Osteoblast (primary cell): ENCODE measurements around the gene TMEM129. TPM values are rescaled to one million over a fixed set of nuclear protein-coding genes. Genes with fewer than 3 reads are reported as not detected.

ENCODE experiments used
- DNase-seq: peaks from one replicate; pipeline ENCODE4 v3.0.0; 2011; ENCODE audit warnings: low spot score, mixed read lengths; ENCODE audit not compliant: insufficient read length; ENCODE audit errors: missing footprints
- H2AFZ ChIP-seq: 2 replicates; pipeline ENCODE4 v1.6.0; 2011; ENCODE audit warnings: mild to moderate bottlenecking, low read length
- H3K27ac ChIP-seq: 2 replicates; pipeline ENCODE4 v1.5.1; 2011; ENCODE audit warnings: mild to moderate bottlenecking, low read depth, low read length, moderate library complexity
- H3K27me3 ChIP-seq: 2 replicates; pipeline ENCODE4 v1.6.0; 2012; ENCODE audit warnings: mild to moderate bottlenecking, control low read depth, inconsistent platforms, low read length, moderate library complexity; ENCODE audit not compliant: insufficient read depth
- H3K36me3 ChIP-seq: 2 replicates; pipeline ENCODE4 v1.5.1; 2011; ENCODE audit warnings: mild to moderate bottlenecking, low read length, control low read depth, moderate library complexity; ENCODE audit not compliant: insufficient read depth
- H3K4me1 ChIP-seq: 2 replicates; pipeline ENCODE4 v1.5.1; 2011; ENCODE audit warnings: mild to moderate bottlenecking, low read length, control low read depth, moderate library complexity; ENCODE audit not compliant: insufficient read depth
- H3K4me2 ChIP-seq: 2 replicates; pipeline ENCODE4 v1.6.0; 2011; ENCODE audit warnings: mild to moderate bottlenecking, low read length; ENCODE audit not compliant: insufficient read depth
- H3K4me3 ChIP-seq: fragments of 200-600 bp; sonication (generic); 3 replicates; pipeline ENCODE4 v1.5.1; 2012; ENCODE audit warnings: mild to moderate bottlenecking, low read length, inconsistent platforms; ENCODE audit not compliant: insufficient read depth
- H3K79me2 ChIP-seq: 2 replicates; pipeline ENCODE4 v1.6.0; 2012; ENCODE audit warnings: mild to moderate bottlenecking, low read length, control low read depth, inconsistent platforms; ENCODE audit not compliant: insufficient read depth
- H3K9me3 ChIP-seq: 2 replicates; pipeline ENCODE4 v1.5.1; 2011; ENCODE audit warnings: low read depth, low read length, control low read depth
- H4K20me1 ChIP-seq: 2 replicates; pipeline ENCODE4 v1.6.0; 2012; ENCODE audit warnings: mild to moderate bottlenecking, low read length, control low read depth; ENCODE audit not compliant: insufficient read depth
- total RNA-seq: library from RNA; depleted of rRNA; stranded (reverse); fragments of >200 nt; gene quantifications from 2 replicates; pipeline ENCODE4 v1.2.3, GENCODE V29; 2012
- TF ChIP-seq, protein P1 (sequence below): IDR thresholded peaks from 2 replicates; pipeline ENCODE4 v1.5.1; 2011; ENCODE audit warnings: mild to moderate bottlenecking, low read depth, low read length, moderate library complexity; ENCODE audit errors: extremely low read depth

TMEM129 gene
- total RNA-seq, 1 donor: 38.0 TPM

GRCh38 chr4:1759818-1760223, 38.7 kb upstream of the TMEM129 start:
- H3K4me3 ChIP-seq: no peak overlapping the region
- H3K9me3 ChIP-seq: no peaks in the 10 kb centered on the region
- H4K20me1 ChIP-seq: no peaks in the 10 kb centered on the region
- H2AFZ ChIP-seq: no peak overlapping the region
- H3K4me1 ChIP-seq: no peaks in the 10 kb centered on the region
- TF ChIP-seq, protein P1, sequence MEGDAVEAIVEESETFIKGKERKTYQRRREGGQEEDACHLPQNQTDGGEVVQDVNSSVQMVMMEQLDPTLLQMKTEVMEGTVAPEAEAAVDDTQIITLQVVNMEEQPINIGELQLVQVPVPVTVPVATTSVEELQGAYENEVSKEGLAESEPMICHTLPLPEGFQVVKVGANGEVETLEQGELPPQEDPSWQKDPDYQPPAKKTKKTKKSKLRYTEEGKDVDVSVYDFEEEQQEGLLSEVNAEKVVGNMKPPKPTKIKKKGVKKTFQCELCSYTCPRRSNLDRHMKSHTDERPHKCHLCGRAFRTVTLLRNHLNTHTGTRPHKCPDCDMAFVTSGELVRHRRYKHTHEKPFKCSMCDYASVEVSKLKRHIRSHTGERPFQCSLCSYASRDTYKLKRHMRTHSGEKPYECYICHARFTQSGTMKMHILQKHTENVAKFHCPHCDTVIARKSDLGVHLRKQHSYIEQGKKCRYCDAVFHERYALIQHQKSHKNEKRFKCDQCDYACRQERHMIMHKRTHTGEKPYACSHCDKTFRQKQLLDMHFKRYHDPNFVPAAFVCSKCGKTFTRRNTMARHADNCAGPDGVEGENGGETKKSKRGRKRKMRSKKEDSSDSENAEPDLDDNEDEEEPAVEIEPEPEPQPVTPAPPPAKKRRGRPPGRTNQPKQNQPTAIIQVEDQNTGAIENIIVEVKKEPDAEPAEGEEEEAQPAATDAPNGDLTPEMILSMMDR: no peak
- peak; percentile 92 for DNase-seq
- H3K27me3 ChIP-seq: no peaks in the 10 kb centered on the region
- H3K4me2 ChIP-seq: no peak overlapping the region
- no peaks in the 10 kb centered on the region for H3K36me3 ChIP-seq
- H3K27ac ChIP-seq: no peak overlapping the region
- no peaks in the 10 kb centered on the region for H3K79me2 ChIP-seq

- no peaks in the 10 kb centered on the region for H3K9me3 ChIP-seq
- TF ChIP-seq, protein P1: no peak
- no peak overlapping the region for H3K4me3 ChIP-seq
- no peaks in the 10 kb centered on the region for H4K20me1 ChIP-seq
- DNase-seq: no peak
- no peak overlapping the region for H3K27ac ChIP-seq
- H3K79me2 ChIP-seq: no peaks in the 10 kb centered on the region
- H3K27me3 ChIP-seq: no peaks in the 10 kb centered on the region
- H3K4me2 ChIP-seq: no peak overlapping the region
- no peaks in the 10 kb centered on the region for H3K4me1 ChIP-seq
- H2AFZ ChIP-seq: no peak overlapping the region
- H3K36me3 ChIP-seq: no peaks in the 10 kb centered on the region
Measured at GRCh38 chr4:1759170-1759817, 38.2 kb upstream of the TMEM129 start.

GRCh38 chr4:1758306-1759121, 37.4 kb upstream of the TMEM129 start:
- Histone ChIP-seq H3K4me2 (no peak overlapping the region), H3K4me1 (no peaks in the 10 kb centered on the region), H4K20me1 (no peaks in the 10 kb centered on the region), H3K9me3 (no peaks in the 10 kb centered on the region), H3K27me3 (no peaks in the 10 kb centered on the region), H3K4me3 (no peak overlapping the region), H3K36me3 (no peaks in the 10 kb centered on the region), H3K27ac (no peak overlapping the region), H3K79me2 (no peaks in the 10 kb centered on the region), H2AFZ (no peak overlapping the region)
- TF ChIP-seq, protein P1: no peak
- no peak for DNase-seq

GRCh38 chr4:1757836-1758235, 36.7 kb upstream of the TMEM129 start:
- Histone ChIP-seq H3K4me1 (no peaks in the 10 kb centered on the region), H3K79me2 (no peaks in the 10 kb centered on the region), H3K4me2 (no peak overlapping the region), H3K4me3 (no peak overlapping the region), H3K9me3 (no peaks in the 10 kb centered on the region), H2AFZ (no peak overlapping the region), H3K36me3 (no peaks in the 10 kb centered on the region), H4K20me1 (no peaks in the 10 kb centered on the region), H3K27ac (no peak overlapping the region), H3K27me3 (no peaks in the 10 kb centered on the region)
- no peak for DNase-seq
- TF ChIP-seq, protein P1: no peak
